ENCODE results near the gene IFT25. TPM values are rescaled to one million over a fixed set of nuclear protein-coding genes. Genes with fewer than 3 reads are reported as not detected.

IFT25 gene
- total RNA-seq, 1 donor from 2014 or later, result 35.4 TPM

- Mint-ChIP-seq H3K4me1 (ENCODE audit: low read depth) (peaks cover 32% of the 10 kb centered on the region), H3K9me3 (ENCODE audit: low read depth) (no peaks in the 10 kb centered on the region), H3K27ac (peak overlapping the region; percentile 4), H3K4me3 (ENCODE audit: low read depth) (no peak overlapping the region), H3K36me3 (ENCODE audit: insufficient read depth) (peaks cover 31% of the 10 kb centered on the region), H3K27me3 (no peaks in the 10 kb centered on the region)
- no peak for TF ChIP-seq CTCF (IDR thresholded peaks at IDR 0.05; ENCODE audit: unreplicated experiment)
- DNase-seq (ENCODE audit: low spot score, unreplicated experiment), result no peak
These were observed 18.6 kb upstream of the IFT25 start for GRCh38 chr1:53964109-53964508.

- TF ChIP-seq CTCF (IDR thresholded peaks at IDR 0.05; ENCODE audit: unreplicated experiment), result no peak
- no peaks in the 10 kb centered on the region for H3K27me3 Mint-ChIP-seq
These were observed 18.0 kb upstream of the IFT25 start for GRCh38 chr1:53963460-53963859.

DNA sequence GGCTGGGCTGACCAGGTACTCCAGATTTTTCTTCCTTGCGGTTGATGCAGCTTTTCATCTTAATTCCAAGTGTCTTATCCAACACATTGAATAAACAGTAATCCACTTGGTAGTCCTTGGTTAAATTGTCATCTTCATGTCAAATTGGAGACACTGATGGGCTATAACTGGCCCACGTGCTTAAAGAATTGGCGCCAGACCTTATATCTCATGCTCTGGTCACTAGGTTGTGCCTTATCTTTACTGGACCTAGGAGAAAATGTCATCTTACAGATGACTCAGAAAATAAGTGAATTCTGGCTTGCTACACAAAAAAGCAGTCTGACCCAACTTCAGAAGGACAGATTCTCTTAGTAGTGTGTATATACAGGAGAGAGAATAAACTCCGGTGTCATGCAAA lies 16.9 kb upstream of the IFT25 start:
- H3K4me1 Mint-ChIP-seq (ENCODE audit: low read depth), result peaks cover 22% of the 10 kb centered on the region
- H3K27ac Mint-ChIP-seq, result no peak overlapping the region
- TF ChIP-seq CTCF (IDR thresholded peaks at IDR 0.05; ENCODE audit: unreplicated experiment), result no peak
- H3K4me3 Mint-ChIP-seq (ENCODE audit: low read depth), result no peak overlapping the region
- peaks cover 24% of the 10 kb centered on the region for H3K36me3 Mint-ChIP-seq (ENCODE audit: insufficient read depth)
- no peak for DNase-seq (ENCODE audit: low spot score, unreplicated experiment)
- H3K27me3 Mint-ChIP-seq, result no peaks in the 10 kb centered on the region
- no peaks in the 10 kb centered on the region for H3K9me3 Mint-ChIP-seq (ENCODE audit: low read depth)

More at GRCh38 chr1:53963460-53963859, 18.0 kb upstream of the IFT25 start:
- no peak for DNase-seq (ENCODE audit: low spot score, unreplicated experiment)
- no peaks in the 10 kb centered on the region for H3K9me3 Mint-ChIP-seq (ENCODE audit: low read depth)
- H3K4me3 Mint-ChIP-seq (ENCODE audit: low read depth), result no peak overlapping the region
- peaks cover 29% of the 10 kb centered on the region for H3K36me3 Mint-ChIP-seq (ENCODE audit: insufficient read depth)
- no peak overlapping the region for H3K27ac Mint-ChIP-seq
- H3K4me1 Mint-ChIP-seq (ENCODE audit: low read depth), result peaks cover 29% of the 10 kb centered on the region

DNA sequence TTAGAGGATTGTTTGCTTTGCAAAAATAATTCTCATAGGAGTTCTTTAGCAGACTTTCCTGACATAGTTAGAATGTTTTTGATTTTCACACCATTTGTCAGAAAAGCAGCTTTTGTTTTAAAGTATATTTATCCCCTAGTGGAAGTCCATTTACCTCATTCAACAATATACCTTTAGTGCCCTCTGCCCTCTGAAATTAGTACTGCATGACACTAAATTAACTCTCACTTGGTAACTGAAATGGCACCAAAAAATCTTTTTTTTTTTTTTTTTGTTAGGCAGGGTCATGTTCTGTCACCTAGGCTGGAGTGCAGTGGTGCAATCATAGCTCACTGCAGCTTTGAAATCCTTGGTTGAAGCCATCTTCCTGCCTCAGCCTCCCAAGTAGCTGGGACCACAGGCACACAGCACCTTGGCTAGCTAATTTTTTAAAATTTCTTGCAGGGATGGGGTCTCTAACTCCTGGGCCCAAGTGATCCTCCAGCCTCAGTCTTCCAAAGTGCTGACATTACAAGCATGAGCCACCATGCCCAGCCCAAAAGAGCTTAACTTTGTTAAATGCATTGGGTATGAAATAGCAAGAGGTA lies 14.3 kb upstream of the IFT25 start:
- peak; percentile 60 for TF ChIP-seq CTCF (IDR thresholded peaks at IDR 0.05; ENCODE audit: unreplicated experiment)
- H3K9me3 Mint-ChIP-seq (ENCODE audit: low read depth), result no peaks in the 10 kb centered on the region
- peaks cover 14% of the 10 kb centered on the region for H3K4me1 Mint-ChIP-seq (ENCODE audit: low read depth)
- no peak overlapping the region for H3K4me3 Mint-ChIP-seq (ENCODE audit: low read depth)
- H3K27me3 Mint-ChIP-seq, result no peaks in the 10 kb centered on the region
- H3K27ac Mint-ChIP-seq, result no peak overlapping the region
- peaks cover 23% of the 10 kb centered on the region for H3K36me3 Mint-ChIP-seq (ENCODE audit: insufficient read depth)
- no peak for DNase-seq (ENCODE audit: low spot score, unreplicated experiment)

GRCh38 chr1:53957194-53957818 lies 11.8 kb upstream of the IFT25 start:
- Mint-ChIP-seq H3K27ac (peak overlapping the region; percentile 53), H3K4me3 (ENCODE audit: low read depth) (no peak overlapping the region), H3K36me3 (ENCODE audit: insufficient read depth) (peaks cover 13% of the 10 kb centered on the region)

More at GRCh38 chr1:53957194-53957818, 11.8 kb upstream of the IFT25 start:
- DNase-seq (ENCODE audit: low spot score, unreplicated experiment), result no peak
- Mint-ChIP-seq H3K9me3 (ENCODE audit: low read depth) (no peaks in the 10 kb centered on the region), H3K4me1 (ENCODE audit: low read depth) (peaks cover 10% of the 10 kb centered on the region), H3K27me3 (no peaks in the 10 kb centered on the region)
- TF ChIP-seq CTCF (IDR thresholded peaks at IDR 0.05; ENCODE audit: unreplicated experiment), result no peak
